HFFc6 (cell line): Measurements from ENCODE around the gene ATP1B1. TPM values are rescaled to one million over a fixed set of nuclear protein-coding genes. Genes with fewer than 3 reads are reported as not detected.

Experiments used
- DNase-seq: peaks from one replicate; pipeline ENCODE4 v3.0.0-alpha.2; 2018
- H3K27ac Mint-ChIP-seq: 2 replicates; pipeline ENCODE4 v1.8.0; 2020; ENCODE audit warnings: mild to moderate bottlenecking, mixed read lengths
- H3K27me3 Mint-ChIP-seq: 2 replicates; pipeline ENCODE4 v1.8.0; 2021; ENCODE audit warnings: mild to moderate bottlenecking, moderate library complexity, mixed read lengths; ENCODE audit not compliant: insufficient read depth
- H3K36me3 Mint-ChIP-seq: 2 replicates; pipeline ENCODE4 v1.8.0; 2021; ENCODE audit warnings: low read depth, mixed read lengths
- H3K4me1 Mint-ChIP-seq: 2 replicates; pipeline ENCODE4 v1.8.0; 2020; ENCODE audit warnings: low read depth, mixed read lengths
- H3K4me3 Mint-ChIP-seq: 2 replicates; pipeline ENCODE4 v1.8.0; 2020; ENCODE audit warnings: mild to moderate bottlenecking, moderate library complexity, mixed read lengths
- H3K9me3 Mint-ChIP-seq: 2 replicates; pipeline ENCODE4 v1.8.0; 2020; ENCODE audit warnings: mild to moderate bottlenecking, mixed read lengths
- CTCF ChIP-seq: fragments of 200-600 bp; sonication (generic); IDR thresholded peaks from 2 replicates; pipeline ENCODE4 v1.5.0; 2021; ENCODE audit warnings: antibody characterized with exemption, mild to moderate bottlenecking
- total RNA-seq, 6 experiments: library from RNA; stranded (reverse); fragmentation: NEBNext Ultra II Directional; extraction: Animal tissue kit (Norgen Biotek cat#: 25700); gene quantifications; 2 replicates in 1 of 6; 3 replicates in 5 of 6; pipeline ENCODE4 v1.2.3, GENCODE V29; 2021

The ATP1B1 gene
- total RNA-seq, 6 experiments from 2014 or later = 30.6 to 48.5 (median 42.9) TPM

- peaks cover 8% of the 10 kb centered on the region; the same call in 1 of the 2 replicates for H3K27me3 Mint-ChIP-seq
- DNase-seq = no peak
- H3K4me3 Mint-ChIP-seq = no peak overlapping the region
- H3K36me3 Mint-ChIP-seq = no peaks in the 10 kb centered on the region
- no peak for TF ChIP-seq CTCF
- H3K9me3 Mint-ChIP-seq = no peaks in the 10 kb centered on the region
- H3K27ac Mint-ChIP-seq = no peak overlapping the region
- peaks cover 15% of the 10 kb centered on the region; the same call in 1 of the 2 replicates for H3K4me1 Mint-ChIP-seq
Observed at GRCh38 chr1:169090308-169090899, 16.1 kb upstream of the ATP1B1 start.

DNA sequence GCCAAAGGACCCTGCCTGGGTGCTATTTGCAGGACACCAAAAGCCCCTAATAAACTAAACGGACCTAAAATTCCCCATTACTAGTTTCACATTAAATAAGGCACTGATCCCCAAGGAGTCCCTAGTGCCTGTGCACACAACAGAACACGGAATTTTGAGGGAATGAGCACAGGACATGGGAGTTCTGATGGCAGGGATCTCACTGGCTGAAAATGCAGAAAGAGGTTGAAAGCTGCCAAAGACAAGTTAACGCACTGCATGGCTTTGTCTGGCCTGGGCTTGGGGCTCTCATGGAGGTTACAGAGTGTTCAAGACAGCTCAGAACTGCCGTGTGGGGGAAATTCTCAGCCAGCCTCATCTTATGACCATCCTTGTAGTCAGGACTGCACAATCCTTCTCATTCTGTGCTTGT, 15.6 kb upstream of the ATP1B1 start:
- Mint-ChIP-seq H3K4me3 (no peak overlapping the region), H3K4me1 (peaks cover 15% of the 10 kb centered on the region; the same call in 1 of the 2 replicates), H3K36me3 (no peaks in the 10 kb centered on the region), H3K27me3 (peaks cover 10% of the 10 kb centered on the region; the same call in 1 of the 2 replicates), H3K9me3 (no peaks in the 10 kb centered on the region), H3K27ac (no peak overlapping the region)
- TF ChIP-seq CTCF = no peak
- DNase-seq = no peak

- peaks cover 10% of the 10 kb centered on the region for H3K27me3 Mint-ChIP-seq
- H3K4me3 Mint-ChIP-seq = no peak overlapping the region
- peak; percentile 55 for DNase-seq
- no peaks in the 10 kb centered on the region for H3K36me3 Mint-ChIP-seq
- H3K9me3 Mint-ChIP-seq = no peaks in the 10 kb centered on the region
- peaks cover 15% of the 10 kb centered on the region; the same call in 1 of the 2 replicates for H3K4me1 Mint-ChIP-seq
- TF ChIP-seq CTCF = no peak
- no peak overlapping the region for H3K27ac Mint-ChIP-seq
Observed at GRCh38 chr1:169091480-169091941, 15.0 kb upstream of the ATP1B1 start.

DNA sequence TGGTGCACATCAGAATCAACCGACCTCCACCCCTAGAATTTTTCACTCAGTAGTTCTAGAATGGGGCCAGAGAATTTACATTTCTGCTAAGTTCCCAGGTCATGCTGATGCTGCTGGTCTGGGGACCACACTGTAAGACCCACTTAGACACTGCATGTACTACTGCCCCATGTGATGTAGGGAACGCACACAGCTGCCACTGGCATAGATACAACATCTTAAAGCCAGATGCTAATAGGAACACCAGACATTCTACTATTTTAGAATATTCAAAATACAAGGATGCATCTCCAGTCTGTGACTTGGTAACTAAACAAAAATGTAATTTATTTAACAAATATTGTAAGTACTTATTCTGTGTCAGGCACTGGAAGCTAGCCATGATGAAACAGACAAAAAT, 14.1 kb upstream of the ATP1B1 start:
- peaks cover 15% of the 10 kb centered on the region; the same call in 1 of the 2 replicates for H3K4me1 Mint-ChIP-seq

GRCh38 chr1:169094897-169095569, 11.5 kb upstream of the ATP1B1 start:
- H3K36me3 Mint-ChIP-seq = no peaks in the 10 kb centered on the region
- peaks cover 15% of the 10 kb centered on the region; the same call in 1 of the 2 replicates for H3K4me1 Mint-ChIP-seq
- H3K9me3 Mint-ChIP-seq = no peaks in the 10 kb centered on the region
- DNase-seq = no peak
- no peak overlapping the region for H3K27ac Mint-ChIP-seq
- TF ChIP-seq CTCF = no peak
- H3K27me3 Mint-ChIP-seq = peaks cover 10% of the 10 kb centered on the region
- H3K4me3 Mint-ChIP-seq = no peak overlapping the region

More for the DNA sequence above, 14.1 kb upstream of the ATP1B1 start:
- Mint-ChIP-seq H3K27ac (no peak overlapping the region), H3K9me3 (no peaks in the 10 kb centered on the region), H3K27me3 (peaks cover 10% of the 10 kb centered on the region), H3K4me3 (no peak overlapping the region), H3K36me3 (no peaks in the 10 kb centered on the region)
- DNase-seq = no peak
- no peak for TF ChIP-seq CTCF
